Gastroesophageal sphincter (tissue), 4 donors: ENCODE data around the gene ATXN2L. TPM values are rescaled to one million over a fixed set of nuclear protein-coding genes. Genes with fewer than 3 reads are reported as not detected.
"Not testable (repeated sequence)": the region's sequence is repeated elsewhere in the genome, so short reads cannot be mapped to it uniquely, and the experiment has no call there.

ENCODE experiments used
- ATAC-seq: fragments of 150-250 bp; one replicate; pipeline ENCODE4 v1.9.1; 2016; ENCODE audit warnings: mild to moderate bottlenecking, moderate library complexity
- H3K27ac ChIP-seq, 4 donors: fragments of 200-600 bp; sonication (generic) in 3 of 4; 1 replicate in 3 of 4; 2 replicates in 1 of 4; pipeline ENCODE4 v1.5.1; 2016 to 2019
- H3K27me3 ChIP-seq: fragments of 200-600 bp; sonication (generic); one replicate; pipeline ENCODE4 v1.5.1; 2019
- H3K36me3 ChIP-seq, 2 donors: fragments of 200-600 bp; sonication (generic); one replicate each; pipeline ENCODE4 v1.5.1; 2019; ENCODE audit warnings: control low read depth in 1 of 2
- H3K4me1 ChIP-seq, 3 donors: fragments of 200-600 bp; sonication (generic); 1 replicate in 2 of 3; 2 replicates in 1 of 3; pipeline ENCODE4 v1.5.1; 2016 to 2019; ENCODE audit warnings: control low read depth in 2 of 3
- H3K4me3 ChIP-seq, 2 donors: fragments of 200-600 bp; sonication (generic); one replicate each; pipeline ENCODE4 v1.5.1; 2019; ENCODE audit warnings: mild to moderate bottlenecking in 1 of 2, moderate library complexity in 1 of 2
- H3K9me3 ChIP-seq, 3 donors: fragments of 200-600 bp; sonication (generic); one replicate each; pipeline ENCODE4 v1.5.1; 2017 to 2019; ENCODE audit warnings: control low read depth in 2 of 3
- CTCF ChIP-seq, 4 experiments: fragments of 200-600 bp in 2 of 4; fragments of 450-650 bp in 2 of 4; sonication (generic) in 1 of 4; IDR thresholded peaks; one replicate each; pipeline ENCODE4 v1.5.1; 2017 to 2019; ENCODE audit warnings: antibody characterized with exemption in 4 of 4, mild to moderate bottlenecking in 2 of 4, moderate library complexity in 2 of 4
- EP300 ChIP-seq: sonication (generic); formaldehyde crosslinking; IDR thresholded peaks from one replicate; pipeline ENCODE4 v1.6.1; 2017; ENCODE audit warnings: antibody characterized with exemption, mild to moderate bottlenecking
- POLR2A ChIP-seq, 2 donors: fragments of 450-650 bp; IDR thresholded peaks; one replicate each; pipeline ENCODE4 v1.6.1; 2017; ENCODE audit warnings: antibody characterized with exemption in 2 of 2, mild to moderate bottlenecking in 2 of 2, moderate library complexity in 1 of 2
- POLR2AphosphoS5 ChIP-seq: sonication (generic); formaldehyde crosslinking; IDR thresholded peaks from one replicate; pipeline ENCODE4 v1.6.1; 2017; ENCODE audit warnings: antibody characterized with exemption
- WGBS, 2 donors: methylation state at CpG; one replicate each; pipeline ENCODE4 v1.1.5; 2018; ENCODE audit warnings: low coverage in 1 of 2; 5-methylcytosine and 5-hydroxymethylcytosine counted together
- total RNA-seq, 4 donors: library from RNA; depleted of rRNA; stranded (reverse); fragments of >200 nt; gene quantifications; one replicate each; pipeline ENCODE4 v1.1.0, GENCODE V29; 2016

Gene ATXN2L
- total RNA-seq, 4 donors from 2014 or later = 44.4 to 65.1 (median 56.9) TPM

GRCh38 chr16:28820016-28820415 lies 2.8 kb upstream of the ATXN2L start:
- no peak for TF ChIP-seq POLR2AphosphoS5
- no peak for TF ChIP-seq EP300
- no peak for TF ChIP-seq CTCF (IDR thresholded peaks at IDR 0.05)
- no peak for TF ChIP-seq POLR2A (IDR thresholded peaks at IDR 0.05)
- H3K27me3 ChIP-seq = no peaks in the 10 kb centered on the region
- H3K4me3 ChIP-seq = no peak overlapping the region
- H3K36me3 ChIP-seq = peaks cover 0 to under 1% of the 10 kb centered on the region in 2 donors
- ATAC-seq = no peak
- WGBS, 2 donors = 68 to 69% methylated on average over 5 of the region's 5 CpGs
- no peak overlapping the region for H3K27ac ChIP-seq
- H3K9me3 ChIP-seq = no peaks in the 10 kb centered on the region
- H3K4me1 ChIP-seq = peaks cover 0 to 16% (median 6%) of the 10 kb centered on the region in 3 donors

- not testable (repeated sequence) for H3K27ac ChIP-seq, H3K27me3 ChIP-seq, H3K9me3 ChIP-seq, H3K4me3 ChIP-seq, ATAC-seq, H3K36me3 ChIP-seq
- WGBS, 2 donors = 95 to 100% methylated on average over 6 to 11 of the region's 13 CpGs
- peaks cover 0 to 21% (median 11%) of the 10 kb centered on the region in 3 donors for H3K4me1 ChIP-seq
These were observed 2.3 kb upstream of the ATXN2L start for GRCh38 chr16:28820546-28820945.

DNA sequence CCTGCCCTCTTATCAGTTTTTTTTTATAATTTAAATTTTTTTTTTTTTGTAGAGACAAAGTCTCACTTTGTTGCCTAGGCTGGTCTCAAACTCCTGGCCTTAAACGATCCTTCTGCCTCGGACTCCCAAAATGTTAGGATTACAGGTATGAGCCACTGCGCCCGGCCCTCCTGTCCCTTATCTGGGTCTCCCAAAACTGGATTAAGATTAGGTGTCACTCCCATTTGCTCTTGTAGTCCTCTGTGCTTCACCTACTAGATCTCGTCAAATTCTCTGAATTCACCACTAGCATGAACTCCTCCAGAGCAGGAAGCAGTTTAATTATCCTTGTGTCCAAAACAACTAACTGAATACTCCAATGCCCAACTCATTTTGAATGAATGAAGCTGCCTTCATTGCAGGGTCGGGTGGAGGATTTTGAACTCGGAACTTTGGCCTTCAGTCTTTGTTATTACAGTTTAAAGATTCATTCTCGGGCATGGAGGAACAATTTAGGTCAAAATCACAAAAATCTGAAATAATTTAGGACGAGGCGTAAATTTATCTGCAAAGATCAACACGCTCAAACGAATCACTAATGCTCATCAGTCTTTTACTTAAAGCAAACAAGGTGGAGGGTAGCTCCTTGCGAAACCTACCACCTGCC lies 802 bp upstream of the ATXN2L start:
- Histone ChIP-seq H3K27me3 (no peaks in the 10 kb centered on the region), H3K27ac (peak overlapping the region; percentile 98 to 100 (median 100)), H3K9me3 (no peaks in the 10 kb centered on the region), H3K4me1 (peaks cover 0 to 36% (median 12%) of the 10 kb centered on the region in 3 donors), H3K4me3 (peak overlapping the region; percentile 98 to 100), H3K36me3 (peaks cover 0 to 20% of the 10 kb centered on the region in 2 donors)
- no peak for TF ChIP-seq EP300
- 13 to 27% methylated on average over 10 to 13 of the region's 13 CpGs for WGBS, 2 donors
- ATAC-seq = no peak

GRCh38 chr16:28823291-28823872 lies 583 bp downstream of the ATXN2L start:
- Histone ChIP-seq H3K36me3 (peaks cover 0 to 34% of the 10 kb centered on the region in 2 donors), H3K27me3 (no peaks in the 10 kb centered on the region), H3K4me1 (peaks cover 0 to 37% (median 12%) of the 10 kb centered on the region in 3 donors), H3K9me3 (no peaks in the 10 kb centered on the region), H3K4me3 (peak overlapping the region; percentile 98 to 100), H3K27ac (peak overlapping the region; percentile 98 to 100 (median 100))
- no CpG with 5 or more reads among the region's 62 CpGs for WGBS, 2 donors
- ATAC-seq = no peak
- TF ChIP-seq EP300 (no peak), POLR2A (IDR thresholded peaks at IDR 0.05) (peak in 1 of 2 donors; percentile 8), POLR2AphosphoS5 (no peak), CTCF (IDR thresholded peaks at IDR 0.05) (no peak)

- Histone ChIP-seq H3K9me3 (no peaks in the 10 kb centered on the region), H3K36me3 (peaks cover 0 to 41% of the 10 kb centered on the region in 2 donors), H3K4me1 (peaks cover 0 to 37% (median 12%) of the 10 kb centered on the region in 3 donors), H3K4me3 (peak overlapping the region; percentile 98 to 100), H3K27me3 (no peaks in the 10 kb centered on the region), H3K27ac (peak overlapping the region; percentile 98 to 100 (median 100))
- TF ChIP-seq POLR2AphosphoS5 (peak; percentile 56), POLR2A (IDR thresholded peaks at IDR 0.05) (peak; percentile 1 to 39), EP300 (no peak), CTCF (IDR thresholded peaks at IDR 0.05) (peak in 3 of 4 experiments; percentile 34 to 46 (median 34))
- ATAC-seq = peak; percentile 95
- 0% methylated on average over 1 of the region's 60 CpGs; no CpG with 5 or more reads in 1 of the 2 donors for WGBS, 2 donors
These were observed 1.3 kb downstream of the ATXN2L start for GRCh38 chr16:28823873-28824716.
